ENCODE results near the gene GRIK4.

GRIK4 gene

DNA sequence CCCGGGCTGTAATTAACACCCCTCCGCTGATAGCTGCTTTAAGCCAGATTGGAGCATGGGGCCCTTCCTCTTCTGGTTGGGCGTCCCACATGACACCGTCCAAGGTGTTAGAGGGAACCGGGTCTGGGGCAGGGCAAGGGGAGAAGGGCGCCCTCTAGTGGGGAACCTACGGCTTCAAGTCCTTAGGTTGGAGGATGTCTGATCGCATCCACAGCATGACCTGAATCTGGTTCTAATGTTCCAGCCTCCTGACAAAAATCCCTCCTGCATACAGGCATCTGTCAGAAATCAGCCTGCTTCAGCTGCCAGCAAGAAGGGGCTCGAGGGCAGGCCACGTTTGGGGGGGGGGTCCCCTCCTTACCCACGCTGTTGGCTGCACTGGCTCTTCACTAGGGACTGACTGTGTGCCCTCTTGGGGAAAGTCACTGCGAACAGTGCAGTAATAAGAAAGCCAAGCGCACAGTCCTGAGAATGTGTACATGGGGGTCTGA is 418.2 kb downstream of the GRIK4 start:
- no peak for DNase-seq

DNA sequence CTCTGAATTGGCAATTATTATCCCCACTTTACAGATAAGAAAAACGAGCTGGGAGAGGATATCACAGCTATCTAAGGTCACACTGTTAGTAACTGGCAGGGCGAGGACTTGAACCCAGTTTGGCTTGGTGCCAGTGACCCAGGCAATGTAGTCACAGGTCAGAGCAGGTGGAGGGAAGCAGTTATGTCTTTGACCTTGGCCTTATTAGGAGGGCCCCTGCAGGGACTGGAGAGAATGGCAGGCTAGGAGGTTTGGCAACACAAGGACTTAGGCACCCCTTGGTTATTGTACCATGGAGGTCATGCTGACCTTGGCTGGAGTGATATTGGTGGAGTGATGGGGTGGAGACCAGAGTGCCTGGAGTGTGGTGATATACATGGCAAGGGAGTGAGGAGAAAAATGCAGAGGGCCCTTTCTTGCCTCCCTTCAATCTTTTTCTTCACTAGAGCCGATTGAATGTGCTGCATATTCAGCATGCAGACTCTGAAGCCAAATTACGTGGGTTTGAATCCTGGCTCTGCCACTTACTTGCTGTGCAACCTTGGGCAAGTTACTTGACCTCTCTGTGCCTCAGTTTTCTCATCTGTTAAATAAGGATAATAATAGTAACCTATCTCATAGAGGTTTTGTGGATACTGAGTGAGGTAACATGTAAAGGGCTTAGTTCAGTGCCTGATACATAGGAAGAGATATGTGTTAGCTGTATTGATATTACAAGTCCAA is 419.7 kb downstream of the GRIK4 start:
- DNase-seq, result no peak

DNA sequence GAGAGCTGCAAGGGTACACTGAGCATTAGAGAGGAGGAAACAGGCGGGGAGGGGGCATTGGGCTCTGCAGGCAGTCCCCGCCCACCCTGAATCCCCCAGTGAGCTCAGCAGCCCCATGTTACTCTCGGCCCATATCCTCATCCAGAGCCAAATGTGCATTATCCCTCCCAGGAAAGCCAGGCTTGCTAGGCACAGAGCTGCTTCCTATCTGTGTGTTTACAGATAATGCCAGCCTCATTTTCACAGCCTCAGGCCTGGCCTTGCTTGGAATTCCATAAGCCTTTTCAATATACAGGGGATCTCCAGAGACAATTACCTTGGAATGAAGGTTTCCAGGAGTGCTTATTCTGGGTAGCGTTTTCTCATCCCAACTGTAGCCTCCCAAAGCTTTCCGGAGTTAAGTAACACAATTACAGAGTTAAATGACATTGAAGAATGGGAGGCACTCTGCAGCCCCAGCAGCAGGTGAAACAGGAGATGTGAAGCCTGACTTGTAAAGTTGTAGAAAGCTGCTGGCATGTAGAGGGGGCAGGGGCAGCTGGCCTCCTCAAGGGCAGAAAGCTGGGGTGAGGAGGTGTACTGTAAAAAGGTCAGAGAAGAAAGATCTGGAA is 420.9 kb downstream of the GRIK4 start:
- DNase-seq, result no peak

DNA sequence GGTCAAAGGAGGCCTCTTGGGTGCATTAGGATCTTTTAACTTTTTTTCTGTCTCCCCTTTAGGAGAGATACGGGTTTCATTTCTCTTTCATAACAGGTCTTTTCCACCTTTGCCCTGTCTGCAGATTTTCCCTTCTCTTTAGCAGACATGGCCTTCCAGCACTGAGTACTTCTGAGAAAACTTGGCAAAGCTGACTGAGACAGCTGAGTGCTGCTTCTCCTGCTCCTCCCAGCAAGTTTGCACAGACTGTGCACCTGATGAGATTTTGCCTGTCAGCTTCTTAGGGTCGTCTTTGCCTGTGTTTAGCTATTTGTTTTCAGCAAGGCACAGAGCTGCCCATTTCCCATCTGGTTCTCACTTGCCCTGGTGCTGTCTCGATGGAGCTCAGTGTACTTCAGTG is 424.8 kb downstream of the GRIK4 start:
- DNase-seq, result no peak

DNA sequence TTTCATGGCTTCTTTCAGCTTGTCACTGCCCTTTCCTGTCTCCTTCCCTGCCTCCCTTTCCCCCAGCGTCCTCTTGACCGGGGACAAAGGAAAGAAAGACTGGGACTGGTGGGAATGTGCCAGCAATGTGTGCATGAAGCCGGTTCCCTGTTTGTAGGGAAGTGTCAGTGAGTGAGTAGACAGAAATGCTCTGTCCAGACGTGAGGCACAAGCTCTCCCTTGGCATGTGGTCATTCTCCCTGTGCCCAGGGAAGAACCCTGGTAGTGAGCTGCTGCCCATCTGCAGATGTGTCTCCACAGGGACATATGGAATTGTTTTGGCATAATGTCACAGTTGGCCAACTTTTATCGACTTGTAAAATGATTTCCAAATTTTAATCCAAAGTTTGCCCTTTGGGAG is 426.0 kb downstream of the GRIK4 start:
- DNase-seq, result no peak

DNA sequence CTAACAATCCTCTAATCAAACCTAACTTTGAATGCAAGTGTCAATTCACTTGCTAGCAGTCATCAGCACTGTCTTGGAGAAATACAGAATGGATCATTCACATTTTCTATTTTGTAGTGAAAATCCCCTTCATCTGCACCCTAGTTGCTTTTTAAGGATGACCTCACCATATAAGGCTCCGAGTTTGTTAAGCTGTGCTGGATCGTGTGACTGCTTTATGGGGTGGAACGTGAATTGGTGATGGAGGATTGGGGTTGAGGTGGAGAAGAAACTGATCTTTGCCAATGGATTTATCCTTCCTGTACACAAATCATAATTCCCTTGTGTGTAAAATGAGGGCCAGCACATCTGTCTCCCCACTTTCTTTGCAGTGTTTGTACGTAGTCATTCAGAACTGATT is 426.7 kb downstream of the GRIK4 start:
- no peak for DNase-seq

DNA sequence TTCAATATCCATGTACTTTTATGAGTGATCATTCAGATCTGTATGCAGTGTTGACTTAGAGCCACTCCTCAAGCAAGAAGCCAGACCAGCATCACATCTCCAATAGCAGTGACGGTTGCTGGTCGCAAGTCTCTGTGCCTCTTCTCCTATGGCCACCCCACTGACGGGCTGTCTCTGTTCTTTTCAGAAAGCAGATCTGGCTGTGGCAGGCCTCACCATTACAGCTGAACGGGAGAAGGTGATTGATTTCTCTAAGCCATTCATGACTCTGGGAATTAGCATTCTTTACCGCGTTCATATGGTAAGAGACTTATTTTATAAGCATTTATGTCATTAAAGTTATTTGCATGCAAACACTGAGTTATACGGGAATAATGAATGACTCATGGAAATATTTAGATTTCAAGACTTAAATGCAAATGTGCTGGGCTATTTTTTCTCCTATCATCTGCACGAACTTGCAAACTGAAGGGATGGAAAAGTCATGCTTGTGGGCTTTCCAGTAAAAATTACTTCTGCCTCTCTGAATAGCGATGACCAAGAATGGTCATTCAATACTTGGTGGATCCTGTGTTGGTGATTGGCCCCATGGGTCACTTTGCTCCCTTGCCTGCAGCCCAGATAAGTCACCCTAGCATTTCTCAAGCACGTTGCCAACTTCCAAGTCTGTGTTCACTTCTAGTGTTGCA is 428.8 kb downstream of the GRIK4 start:
- no peak for DNase-seq

DNA sequence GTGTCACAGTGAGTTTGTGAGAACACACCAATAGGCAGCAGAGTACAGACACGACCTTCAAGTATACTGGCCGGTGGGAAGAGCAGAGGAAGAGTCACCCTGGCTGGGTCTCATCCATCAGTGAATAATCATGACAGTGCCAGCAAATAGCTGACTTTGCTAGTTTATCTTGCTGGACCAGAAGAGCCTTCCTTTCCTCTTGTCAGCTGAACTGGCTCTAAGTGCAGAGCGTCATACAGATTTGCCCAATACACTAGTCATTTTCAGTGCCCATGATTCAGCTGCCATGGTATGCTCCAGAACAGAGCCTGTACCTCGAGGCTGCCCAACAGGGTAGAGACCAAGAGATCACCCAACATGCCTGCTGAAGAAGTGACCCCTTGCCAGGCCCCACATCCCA is 429.5 kb downstream of the GRIK4 start:
- no peak for DNase-seq

DNA sequence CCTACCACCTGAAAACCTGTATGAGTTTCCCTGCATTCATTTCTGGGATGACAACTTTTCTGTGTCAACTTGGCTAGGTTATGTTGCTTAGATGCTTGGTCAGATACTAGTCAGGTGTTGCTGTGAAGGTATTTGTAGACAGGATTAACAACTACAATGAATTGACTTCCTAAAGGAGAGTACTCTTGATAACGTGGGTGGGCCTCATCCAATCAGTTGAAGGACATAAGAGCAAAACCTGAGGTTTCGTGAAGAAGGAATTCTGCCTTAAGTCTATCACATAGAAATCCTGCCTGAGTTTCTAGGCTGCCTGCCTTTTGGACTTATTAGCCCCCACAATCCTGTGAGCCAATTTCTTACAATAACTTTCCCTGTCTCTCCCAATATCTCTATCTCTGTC is 431.2 kb downstream of the GRIK4 start:
- no peak for DNase-seq

DNA sequence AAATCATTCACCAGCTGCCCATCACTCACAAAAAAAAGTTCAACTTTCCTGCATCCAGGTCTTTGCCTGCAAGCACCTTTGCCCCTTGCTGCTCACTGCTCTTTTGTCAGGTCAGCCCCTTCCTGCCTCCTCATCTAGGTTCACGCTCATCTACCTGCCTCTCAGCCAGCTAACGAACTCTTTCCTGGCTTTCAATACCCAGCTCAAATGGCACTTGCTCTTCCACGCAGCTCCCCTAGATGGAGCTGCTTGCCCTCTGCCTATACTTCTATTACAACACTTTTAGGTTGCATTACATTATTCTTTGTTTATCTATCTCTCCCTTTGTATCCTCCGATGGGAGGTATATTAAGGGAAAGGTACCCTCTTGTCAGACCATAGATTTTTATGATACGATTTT is 433.5 kb downstream of the GRIK4 start:
- no peak for DNase-seq

DNA sequence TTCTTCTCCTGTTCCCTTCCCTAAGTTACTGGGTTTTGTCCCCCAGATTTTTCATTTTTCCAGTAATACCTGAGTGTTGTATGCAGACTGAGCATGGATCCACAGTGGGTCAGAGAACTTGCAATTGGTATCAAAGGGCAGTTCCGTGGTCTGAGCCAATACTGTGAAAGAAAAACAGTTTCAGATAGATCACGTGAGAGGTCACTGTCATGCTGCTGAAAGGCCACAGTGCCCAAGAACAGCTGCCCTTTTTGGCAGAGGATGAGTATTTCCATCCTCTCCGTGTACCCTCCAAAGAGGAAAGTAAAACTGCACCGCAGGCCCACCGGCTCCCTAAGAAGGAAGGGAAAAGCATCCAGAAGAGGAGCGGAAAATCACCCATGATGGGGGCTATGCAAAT is 439.3 kb downstream of the GRIK4 start:
- no peak for DNase-seq

DNA sequence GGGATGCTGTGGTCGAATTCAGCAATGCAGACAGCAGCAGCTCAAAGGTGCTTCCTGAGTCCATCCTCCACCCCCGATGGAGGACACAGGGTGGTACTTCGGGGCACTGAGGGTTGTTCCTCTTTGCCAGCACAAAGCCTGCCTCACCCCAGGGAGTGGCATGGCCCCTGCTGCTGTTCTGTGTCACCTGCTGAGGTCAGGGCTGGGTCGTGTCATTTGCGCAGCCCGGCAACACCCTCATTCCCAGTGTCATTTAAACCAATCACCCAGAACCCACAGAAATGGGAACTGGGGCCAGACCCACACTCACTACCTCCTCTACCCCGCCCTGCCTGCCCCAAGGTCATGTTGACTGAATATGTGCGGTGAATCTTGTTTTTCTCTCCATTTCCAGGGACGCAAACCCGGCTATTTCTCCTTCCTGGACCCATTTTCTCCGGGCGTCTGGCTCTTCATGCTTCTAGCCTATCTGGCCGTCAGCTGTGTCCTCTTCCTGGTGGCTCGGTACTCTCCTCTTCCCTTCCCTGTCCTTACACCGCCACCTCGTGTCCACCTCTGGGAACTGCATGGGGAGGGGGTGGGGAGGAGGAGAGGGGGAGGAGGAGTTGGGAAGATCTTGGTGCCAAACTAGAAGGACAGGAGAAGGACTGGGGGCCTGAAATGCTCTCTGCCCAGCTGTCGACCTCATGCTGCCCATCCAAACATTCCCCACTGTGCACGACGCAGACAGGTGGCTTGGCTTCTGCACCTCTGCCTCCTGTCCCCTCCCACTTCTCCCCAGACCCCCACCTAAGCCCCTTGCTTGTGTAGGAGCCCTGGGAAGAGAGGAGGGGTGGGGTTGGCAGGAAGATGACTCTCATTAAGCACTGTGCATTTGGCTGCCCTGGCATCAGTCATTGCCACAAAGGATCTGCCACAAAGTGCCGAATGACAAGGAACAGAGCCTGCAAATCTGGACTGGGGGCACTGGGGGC is 441.2 kb downstream of the GRIK4 start:
- peak; percentile 24 for DNase-seq

DNA sequence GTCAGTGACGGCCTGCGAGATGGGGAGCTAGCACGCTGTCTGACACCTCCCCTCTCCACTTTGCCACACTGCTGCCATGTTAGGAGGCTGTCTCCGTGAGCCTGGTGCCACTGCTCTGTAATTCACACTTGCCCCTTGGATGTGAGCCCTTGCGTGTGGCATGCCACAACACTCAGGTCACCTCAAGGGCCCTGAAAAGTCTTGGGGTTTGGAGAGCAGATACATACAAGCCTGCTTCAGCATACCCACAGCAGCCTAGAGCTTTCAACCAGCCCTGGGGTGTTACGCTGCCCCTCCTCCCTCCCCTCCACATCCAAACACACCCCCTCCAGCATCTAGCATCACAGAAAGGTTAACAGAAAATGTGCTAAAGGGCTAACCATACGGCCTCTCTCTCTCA is 442.8 kb downstream of the GRIK4 start:
- DNase-seq, result no peak

DNA sequence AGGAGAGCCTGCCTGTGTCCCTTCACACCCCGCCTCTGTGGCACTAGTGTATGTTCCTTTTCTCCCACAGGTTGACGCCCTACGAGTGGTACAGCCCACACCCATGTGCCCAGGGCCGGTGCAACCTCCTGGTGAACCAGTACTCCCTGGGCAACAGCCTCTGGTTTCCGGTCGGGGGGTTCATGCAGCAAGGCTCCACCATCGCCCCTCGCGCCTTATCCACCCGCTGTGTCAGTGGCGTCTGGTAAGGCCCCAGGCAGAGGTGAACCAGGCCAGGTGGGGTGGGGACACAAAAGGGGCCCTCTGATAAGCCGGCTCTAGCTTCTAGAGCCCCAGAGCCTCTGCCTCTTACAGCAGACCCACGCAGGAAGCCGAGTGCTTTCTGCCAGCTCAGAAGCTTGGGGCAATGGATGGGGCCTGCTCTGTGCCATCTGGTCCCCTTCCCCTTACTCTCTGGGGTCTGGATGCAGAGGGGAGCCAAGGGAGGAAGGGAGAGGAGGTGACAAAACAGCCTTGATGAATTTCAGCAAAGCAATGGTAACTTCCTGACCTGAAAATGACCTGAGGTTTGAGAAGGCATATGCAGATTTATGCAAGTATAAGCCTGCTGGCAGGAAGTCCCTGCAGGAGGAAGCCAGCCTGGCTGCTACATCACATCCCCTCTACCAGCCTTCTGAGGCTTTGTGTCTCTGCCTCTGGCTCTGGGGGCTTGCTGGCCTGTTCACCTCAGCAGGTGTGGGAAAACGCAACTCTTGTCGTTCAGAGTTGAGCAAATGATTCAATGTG is 445.4 kb downstream of the GRIK4 start:
- no peak for DNase-seq

DNA sequence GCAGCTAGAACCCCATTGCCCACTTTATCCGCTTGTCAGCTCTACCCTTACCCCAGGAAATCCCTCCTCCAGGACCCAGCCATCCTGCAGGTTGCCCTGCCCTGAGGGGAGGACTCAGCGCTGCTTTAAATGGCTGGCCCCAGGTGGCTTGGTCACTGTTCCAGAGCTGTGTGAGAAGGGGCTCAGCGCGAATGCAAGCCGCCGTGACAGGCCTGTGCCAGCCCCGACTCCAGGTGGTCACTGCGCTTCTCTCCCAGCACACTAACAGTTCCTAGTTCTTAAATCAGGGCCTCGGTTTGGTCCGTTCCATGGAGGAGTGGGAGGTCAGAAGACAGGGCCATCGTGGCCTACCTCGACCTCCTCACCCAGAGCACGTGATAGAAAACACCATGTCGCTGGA is 446.6 kb downstream of the GRIK4 start:
- no peak for DNase-seq

DNA sequence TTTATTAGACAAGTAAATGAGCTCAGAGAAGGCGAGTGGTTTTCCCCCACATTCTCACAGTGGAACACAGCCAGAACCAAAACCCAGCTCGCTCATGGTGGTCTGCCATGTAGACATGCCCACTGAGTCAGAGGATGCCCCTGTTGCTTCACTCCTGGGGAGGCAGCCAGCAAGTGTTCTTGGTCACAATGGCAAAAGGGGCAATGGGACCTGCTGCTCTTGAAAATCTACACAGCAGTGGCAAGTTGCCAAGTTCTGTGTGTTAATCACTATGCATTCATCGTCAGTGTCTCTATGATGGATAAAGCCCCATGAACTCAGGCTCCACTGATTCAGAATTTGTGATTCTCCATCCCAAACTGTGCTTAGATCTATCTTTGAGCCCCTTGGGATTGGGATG is 447.6 kb downstream of the GRIK4 start:
- no peak for DNase-seq

DNA sequence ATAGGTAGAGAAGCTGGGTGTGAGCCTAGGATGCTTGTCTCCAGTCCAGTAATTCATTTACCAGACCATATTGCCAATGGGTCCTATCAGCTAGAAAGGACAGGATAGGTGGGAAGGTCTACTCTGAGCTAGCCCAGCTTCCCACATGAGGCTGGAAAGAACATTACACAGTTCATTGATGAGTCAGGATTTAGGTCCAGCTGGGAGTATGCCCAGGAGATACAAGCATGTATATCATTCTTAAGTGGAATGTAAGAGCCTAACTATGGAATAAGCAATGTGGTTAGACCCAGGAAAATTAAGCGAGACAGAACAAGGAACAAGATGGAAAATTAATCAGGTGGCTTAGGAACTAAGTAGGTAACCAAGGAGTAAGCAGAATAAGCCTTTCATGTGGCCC is 453.3 kb downstream of the GRIK4 start:
- DNase-seq, result no peak

DNA sequence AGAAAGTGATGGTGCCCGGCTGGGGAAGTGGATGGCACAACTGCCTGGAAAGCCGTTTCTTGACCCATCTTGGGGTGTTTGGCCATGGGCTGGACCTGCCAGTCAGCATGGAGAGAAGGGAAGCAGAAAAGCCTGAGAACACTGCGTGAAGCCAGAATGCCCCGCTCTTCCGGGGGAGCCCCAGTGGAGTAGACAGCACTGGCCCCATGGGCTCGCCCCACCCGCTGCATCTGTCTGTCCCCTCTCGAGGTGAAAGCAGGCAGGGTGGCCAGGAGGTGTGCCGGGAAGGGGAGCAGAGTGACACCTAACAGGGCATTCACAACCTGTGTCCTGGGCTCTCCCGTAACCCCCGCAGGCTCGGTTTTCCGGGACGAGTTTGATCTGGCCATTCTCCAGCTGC is 455.3 kb downstream of the GRIK4 start:
- no peak for DNase-seq

DNA sequence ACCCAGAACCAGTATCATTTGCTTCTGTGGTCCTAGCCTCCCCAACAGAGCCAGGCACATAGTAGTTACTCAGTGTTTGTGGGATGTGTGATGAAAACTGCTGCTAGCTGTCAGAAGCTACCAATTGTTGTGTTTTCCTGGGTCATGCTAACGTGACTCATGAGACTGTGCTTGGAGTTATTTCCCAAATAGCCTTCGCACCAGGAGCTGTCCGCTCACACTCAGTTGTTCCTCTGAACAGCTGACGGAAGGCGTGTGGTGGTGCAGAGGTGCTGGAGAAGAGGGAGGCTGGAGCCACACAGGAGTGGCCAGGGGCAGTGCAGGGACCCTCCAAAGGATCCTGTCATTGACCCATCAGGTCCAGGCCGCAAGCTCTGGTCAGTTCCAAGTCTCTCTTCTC is 458.4 kb downstream of the GRIK4 start:
- DNase-seq, result no peak

DNA sequence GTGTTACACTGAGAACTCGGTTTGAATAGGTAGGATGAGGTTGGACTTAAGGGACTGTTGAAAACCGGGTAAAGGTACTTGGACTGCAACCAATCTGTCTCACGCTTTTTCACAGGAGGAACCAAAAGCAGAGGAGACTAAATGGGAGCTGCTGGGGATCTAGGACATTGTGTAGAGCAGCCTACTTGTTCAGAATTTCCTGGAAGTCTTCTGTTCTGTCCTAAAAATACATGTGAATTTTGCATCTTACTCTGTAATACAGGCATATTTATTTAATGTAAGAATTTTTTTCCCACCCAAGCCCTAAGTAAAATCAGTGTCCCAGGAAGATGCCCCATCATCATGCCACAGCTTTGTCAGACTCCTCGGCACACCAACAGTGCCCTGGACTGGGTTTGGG is 460.3 kb downstream of the GRIK4 start:
- DNase-seq, result no peak

DNA sequence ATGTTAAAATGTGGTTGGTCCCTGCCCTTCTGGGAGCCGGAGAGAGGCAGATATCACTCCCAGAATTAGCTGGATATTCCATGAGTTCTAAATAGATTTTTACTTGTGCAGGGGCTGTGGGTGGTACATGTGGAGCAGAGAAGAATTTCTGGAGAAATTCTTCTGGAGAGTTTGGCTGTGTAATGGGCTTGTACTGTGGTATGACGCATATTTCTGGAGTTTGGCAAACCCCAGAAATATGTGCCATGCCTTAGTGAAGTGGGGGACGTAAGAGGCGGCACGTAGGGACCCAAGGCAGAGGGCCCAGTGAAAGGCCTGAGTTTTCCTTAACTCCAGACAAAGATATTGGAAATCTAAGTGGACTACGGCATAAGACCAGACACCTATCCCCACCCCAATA is 461.1 kb downstream of the GRIK4 start:
- DNase-seq, result no peak

DNA sequence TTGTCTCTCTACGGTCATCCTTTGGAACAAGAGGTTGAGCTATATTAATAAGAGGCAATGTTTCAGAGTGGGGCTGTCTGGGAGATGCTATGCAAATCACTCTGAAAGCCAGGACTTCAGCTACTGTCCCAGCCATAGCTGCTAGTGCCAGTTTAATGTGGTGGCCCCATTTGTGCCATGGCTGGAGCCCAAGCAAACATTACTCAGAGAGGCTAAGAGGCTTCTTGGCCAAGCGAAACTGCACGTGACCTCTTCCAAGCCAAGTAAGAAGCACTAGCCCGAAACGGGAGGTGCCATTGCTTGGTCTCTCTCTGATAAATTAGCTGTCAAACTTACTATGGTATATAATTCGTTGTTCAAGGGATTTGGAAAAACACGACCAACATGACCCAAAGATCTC is 462.0 kb downstream of the GRIK4 start:
- no peak for DNase-seq
